Rectal smooth muscle tissue (tissue), 1 donor: ENCODE results near the gene CHGA.

Experiments
- H3K27ac ChIP-seq: one replicate; pipeline ENCODE4 v1.7.0; 2013; ENCODE audit warnings: low read depth, low read length, inconsistent platforms
- H3K27me3 ChIP-seq: one replicate; pipeline ENCODE4 v1.7.0; 2013; ENCODE audit warnings: low read length; ENCODE audit not compliant: control insufficient read depth, insufficient read depth
- H3K36me3 ChIP-seq: one replicate; pipeline ENCODE4 v1.7.0; 2013; ENCODE audit warnings: low read length; ENCODE audit not compliant: control insufficient read depth, insufficient read depth
- H3K4me1 ChIP-seq: one replicate; pipeline ENCODE4 v1.7.0; 2013; ENCODE audit warnings: low read length; ENCODE audit not compliant: control insufficient read depth, insufficient read depth
- H3K4me3 ChIP-seq: one replicate; pipeline ENCODE4 v1.7.0; 2013; ENCODE audit warnings: low read length
- H3K9ac ChIP-seq: one replicate; pipeline ENCODE4 v1.7.0; 2013; ENCODE audit warnings: low read length

CHGA gene

DNA sequence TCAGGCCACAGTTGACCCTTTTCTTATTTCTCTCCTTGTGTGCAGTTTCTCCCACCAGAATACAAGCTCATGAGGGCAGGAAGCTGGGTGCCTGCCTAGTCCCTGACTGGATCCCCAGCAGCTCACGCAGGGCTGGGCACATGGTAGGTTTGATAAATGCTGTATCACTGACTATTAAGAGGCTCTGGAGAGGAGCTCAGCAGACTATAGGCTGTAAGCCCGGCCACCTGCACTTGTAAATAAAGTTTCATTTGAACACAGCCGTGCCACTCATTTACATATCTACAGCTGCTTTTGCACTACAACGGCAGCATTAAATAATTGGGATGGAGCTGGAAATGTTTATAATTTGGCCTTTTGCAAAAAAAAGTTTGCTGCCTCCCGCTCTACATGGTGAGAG, 32.0 kb downstream of the CHGA start:
- Histone ChIP-seq H3K27ac (no peak overlapping the region), H3K36me3 (peaks cover 16% of the 10 kb centered on the region), H3K4me3 (no peak overlapping the region), H3K27me3 (no peaks in the 10 kb centered on the region), H3K9ac (no peak overlapping the region), H3K4me1 (peaks cover 2% of the 10 kb centered on the region)

DNA sequence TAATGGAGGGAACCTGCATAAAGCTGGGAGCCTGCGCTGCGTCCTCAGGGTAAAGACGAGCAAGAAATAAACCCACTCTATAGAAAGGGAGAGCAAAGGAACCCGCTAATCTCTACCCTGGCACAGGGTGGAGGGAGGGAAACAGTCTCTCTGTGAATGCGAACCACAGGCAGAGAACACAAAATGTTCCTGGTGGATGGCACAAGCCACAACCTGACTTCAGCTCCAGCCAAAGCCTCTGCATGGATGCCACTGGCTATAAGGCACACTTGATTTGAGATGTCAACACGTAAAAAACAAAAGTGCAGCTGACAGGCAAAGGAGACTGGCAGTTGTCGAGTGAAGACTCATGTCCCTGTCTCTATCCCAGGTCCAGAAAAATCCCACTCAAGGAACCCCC, 32.4 kb downstream of the CHGA start:
- Histone ChIP-seq H3K27me3 (no peaks in the 10 kb centered on the region), H3K4me1 (peaks cover 2% of the 10 kb centered on the region), H3K4me3 (no peak overlapping the region), H3K9ac (no peak overlapping the region), H3K27ac (no peak overlapping the region), H3K36me3 (peaks cover 12% of the 10 kb centered on the region)

DNA sequence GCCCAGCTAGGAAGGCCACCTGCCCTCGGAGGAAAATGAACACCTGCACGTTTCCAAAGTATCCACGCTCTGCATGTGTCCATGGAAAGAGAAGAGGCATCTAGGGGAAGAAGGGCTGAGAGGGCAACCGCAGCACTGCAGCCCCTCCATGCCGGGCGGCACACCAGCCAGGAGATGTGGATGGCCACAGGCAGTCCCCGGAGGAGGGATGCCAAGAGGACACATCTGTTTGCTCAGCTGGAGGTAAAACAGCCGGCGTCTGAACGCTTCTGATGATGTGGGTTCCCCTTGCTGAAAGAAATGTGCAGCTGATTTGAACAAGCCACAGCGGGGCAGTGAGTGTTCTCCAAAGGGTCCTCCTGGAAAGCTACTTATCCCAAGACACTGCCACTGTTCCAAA, 34.0 kb downstream of the CHGA start:
- H3K27ac ChIP-seq: no peak overlapping the region
- H3K4me1 ChIP-seq: peaks cover 2% of the 10 kb centered on the region
- H3K36me3 ChIP-seq: peaks cover 18% of the 10 kb centered on the region

DNA sequence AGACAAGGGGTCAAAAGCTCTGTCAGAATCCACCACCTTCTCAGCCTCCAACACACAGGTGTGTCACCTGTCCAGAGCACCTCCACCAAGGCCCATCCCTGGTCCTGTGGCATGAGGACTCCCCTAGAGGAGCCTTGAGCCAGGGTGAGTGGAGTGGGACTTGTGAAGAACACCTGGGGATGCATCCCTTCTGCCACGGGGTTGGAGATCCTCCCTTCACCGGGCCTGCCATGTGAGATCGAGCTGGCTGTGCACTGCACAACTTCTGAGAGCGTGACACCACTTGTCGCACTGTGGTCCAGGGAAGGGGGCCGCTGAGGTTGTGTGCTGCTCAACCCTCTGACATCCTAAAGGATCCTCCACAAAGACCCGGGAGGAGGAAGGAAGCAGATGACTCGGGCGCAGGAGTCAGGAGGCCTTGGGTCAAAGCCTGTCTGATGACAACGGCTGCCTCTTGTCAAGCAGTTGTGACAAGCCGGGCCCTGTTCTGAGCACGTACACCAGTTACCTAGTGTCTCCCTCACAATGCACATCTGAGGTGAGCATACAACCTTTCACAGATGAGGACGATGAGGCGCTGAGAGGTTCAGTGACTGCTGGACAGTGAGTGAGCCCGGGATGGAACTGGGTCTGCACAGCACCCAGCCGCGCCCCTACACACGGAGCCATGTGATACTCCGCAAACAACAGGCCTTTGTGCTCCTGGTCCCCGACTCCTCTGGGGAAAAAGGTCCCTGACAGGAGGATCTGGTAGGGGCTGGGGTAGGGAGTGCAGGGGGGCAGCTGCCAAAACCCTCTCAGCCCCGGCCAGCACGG, 35.6 kb downstream of the CHGA start:
- peaks cover 9% of the 10 kb centered on the region for H3K4me1 ChIP-seq
- H3K27me3 ChIP-seq: no peaks in the 10 kb centered on the region
- peaks cover 18% of the 10 kb centered on the region for H3K36me3 ChIP-seq
- no peak overlapping the region for H3K27ac ChIP-seq
- H3K9ac ChIP-seq: no peak overlapping the region
- no peak overlapping the region for H3K4me3 ChIP-seq

More for the DNA sequence above, 34.0 kb downstream of the CHGA start:
- no peaks in the 10 kb centered on the region for H3K27me3 ChIP-seq
- no peak overlapping the region for H3K9ac ChIP-seq
- H3K4me3 ChIP-seq: no peak overlapping the region

DNA sequence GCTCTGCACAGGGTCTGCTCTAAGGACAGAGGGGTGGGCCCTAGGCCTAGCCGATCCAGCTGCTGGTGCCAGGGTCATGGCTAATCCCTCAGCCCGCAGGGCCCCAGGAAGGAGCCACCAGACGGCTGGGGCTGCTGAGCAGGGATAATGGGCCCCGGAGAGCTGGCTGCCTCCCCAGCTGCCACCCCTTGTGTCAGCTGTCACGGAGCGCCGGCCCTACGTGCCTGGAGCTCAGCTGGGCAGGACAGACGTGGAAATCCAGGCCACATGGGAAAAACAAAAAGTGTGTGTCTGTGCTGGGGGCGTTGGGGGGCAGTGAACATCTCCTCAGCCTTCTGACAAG, 36.2 kb downstream of the CHGA start:
- Histone ChIP-seq H3K4me3 (no peak overlapping the region), H3K27me3 (no peaks in the 10 kb centered on the region), H3K9ac (no peak overlapping the region), H3K4me1 (peaks cover 11% of the 10 kb centered on the region), H3K27ac (no peak overlapping the region), H3K36me3 (peaks cover 18% of the 10 kb centered on the region)

DNA sequence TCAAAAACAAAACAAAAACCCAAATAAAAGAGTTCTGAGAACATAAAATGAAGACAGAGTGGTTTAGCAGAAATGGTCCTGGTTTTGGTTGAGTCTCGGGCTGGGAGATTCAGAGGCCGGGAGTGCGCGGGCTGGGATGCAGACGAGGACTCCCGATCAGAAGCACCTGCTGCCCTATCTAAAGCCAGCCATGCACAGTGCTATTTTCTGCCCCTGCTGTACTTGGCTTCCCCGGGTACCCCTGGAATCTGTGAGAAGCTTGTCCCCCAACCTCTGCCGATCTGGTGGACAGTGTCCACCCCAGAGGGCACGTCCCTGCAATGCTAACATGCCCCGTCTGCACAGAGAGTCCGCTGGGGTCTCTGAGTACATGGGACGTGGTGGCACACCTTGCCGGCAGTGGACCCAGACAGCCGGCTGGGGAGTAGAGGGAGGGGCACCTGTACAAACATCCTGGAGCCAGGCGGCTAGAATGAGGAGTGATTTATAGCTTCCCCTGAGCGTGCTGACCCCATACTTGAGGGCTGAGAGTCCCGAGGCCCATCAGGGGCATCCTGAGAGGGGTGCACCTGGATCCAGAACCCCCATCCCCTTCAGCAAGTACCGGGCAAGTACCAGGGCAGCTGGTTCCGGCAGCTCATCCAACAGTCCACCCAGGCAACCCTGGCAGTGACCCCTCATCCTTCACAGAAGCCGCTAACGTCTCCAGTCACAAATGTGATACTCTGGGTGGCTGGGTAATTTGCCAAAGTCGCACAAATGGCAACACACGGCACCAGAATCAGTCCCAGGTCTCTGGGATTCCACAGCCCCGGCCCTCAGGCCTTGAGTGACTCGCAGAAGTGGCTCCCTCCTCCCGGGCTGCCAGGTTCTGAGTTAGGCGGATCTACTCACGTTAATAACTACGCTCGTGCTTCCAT, 37.1 kb downstream of the CHGA start:
- no peak overlapping the region for H3K4me3 ChIP-seq
- no peaks in the 10 kb centered on the region for H3K27me3 ChIP-seq
- H3K4me1 ChIP-seq: peaks cover 18% of the 10 kb centered on the region
- H3K9ac ChIP-seq: no peak overlapping the region
- H3K27ac ChIP-seq: no peak overlapping the region
- H3K36me3 ChIP-seq: peaks cover 18% of the 10 kb centered on the region

DNA sequence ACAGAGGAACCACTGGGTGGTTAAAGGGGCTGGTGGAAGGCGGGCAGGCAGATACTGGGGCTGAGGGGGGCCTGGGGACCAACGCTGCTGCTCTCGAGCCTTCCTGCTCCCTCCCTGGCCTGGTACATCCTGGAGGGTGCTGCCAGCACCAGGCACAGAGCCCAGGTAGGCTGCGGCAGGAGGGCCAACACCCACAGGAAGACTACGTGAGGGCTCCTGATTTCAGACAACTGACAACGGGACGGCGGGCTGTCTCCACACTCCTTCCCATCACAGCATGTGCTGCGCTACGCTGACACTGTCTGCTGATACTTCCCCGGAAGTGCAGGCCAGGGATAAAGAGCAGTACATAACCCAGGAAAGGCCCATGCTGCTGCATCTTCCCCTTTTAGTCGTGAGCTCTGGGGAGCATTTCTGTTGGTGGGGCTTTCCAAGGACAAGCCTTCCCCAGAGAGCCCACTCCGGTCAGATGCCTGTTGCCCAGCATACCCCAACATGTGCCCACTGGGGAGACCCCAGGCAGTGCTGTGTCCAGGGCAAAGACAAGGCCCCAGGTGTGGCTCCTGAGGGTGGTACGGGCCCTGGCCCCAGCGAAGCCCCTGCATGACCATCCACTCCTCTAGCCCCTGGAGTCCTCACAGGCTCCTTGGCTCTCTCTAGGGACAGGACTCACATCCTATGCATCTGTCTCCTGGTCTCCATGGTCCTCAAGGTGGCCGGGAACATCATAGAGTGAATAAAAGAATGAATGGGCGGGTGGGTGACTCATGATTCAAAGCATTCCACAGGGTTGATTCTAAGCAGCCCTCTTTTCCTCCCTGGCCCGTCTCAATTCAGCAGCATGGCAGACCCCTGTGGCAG, 38.0 kb downstream of the CHGA start:
- H3K9ac ChIP-seq: no peak overlapping the region

DNA sequence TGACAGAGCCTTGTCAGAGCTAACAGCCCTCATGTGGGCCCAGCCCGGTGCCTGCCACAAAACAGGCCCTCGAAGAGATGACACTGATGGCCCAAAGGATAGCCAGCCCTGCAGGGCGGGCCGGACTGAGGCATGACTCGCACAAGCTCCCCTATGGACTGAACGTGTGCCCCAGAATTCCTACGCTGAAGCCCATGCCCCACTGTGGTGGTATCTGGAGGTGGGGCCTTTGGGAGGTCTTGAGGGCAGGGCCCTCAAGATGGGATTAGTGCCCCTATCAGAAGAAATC, 38.6 kb downstream of the CHGA start:
- H3K36me3 ChIP-seq: peaks cover 15% of the 10 kb centered on the region

More for the DNA sequence above, 38.0 kb downstream of the CHGA start:
- Histone ChIP-seq H3K4me1 (peaks cover 20% of the 10 kb centered on the region), H3K27ac (no peak overlapping the region), H3K27me3 (no peaks in the 10 kb centered on the region), H3K4me3 (no peak overlapping the region), H3K36me3 (peaks cover 15% of the 10 kb centered on the region)

DNA sequence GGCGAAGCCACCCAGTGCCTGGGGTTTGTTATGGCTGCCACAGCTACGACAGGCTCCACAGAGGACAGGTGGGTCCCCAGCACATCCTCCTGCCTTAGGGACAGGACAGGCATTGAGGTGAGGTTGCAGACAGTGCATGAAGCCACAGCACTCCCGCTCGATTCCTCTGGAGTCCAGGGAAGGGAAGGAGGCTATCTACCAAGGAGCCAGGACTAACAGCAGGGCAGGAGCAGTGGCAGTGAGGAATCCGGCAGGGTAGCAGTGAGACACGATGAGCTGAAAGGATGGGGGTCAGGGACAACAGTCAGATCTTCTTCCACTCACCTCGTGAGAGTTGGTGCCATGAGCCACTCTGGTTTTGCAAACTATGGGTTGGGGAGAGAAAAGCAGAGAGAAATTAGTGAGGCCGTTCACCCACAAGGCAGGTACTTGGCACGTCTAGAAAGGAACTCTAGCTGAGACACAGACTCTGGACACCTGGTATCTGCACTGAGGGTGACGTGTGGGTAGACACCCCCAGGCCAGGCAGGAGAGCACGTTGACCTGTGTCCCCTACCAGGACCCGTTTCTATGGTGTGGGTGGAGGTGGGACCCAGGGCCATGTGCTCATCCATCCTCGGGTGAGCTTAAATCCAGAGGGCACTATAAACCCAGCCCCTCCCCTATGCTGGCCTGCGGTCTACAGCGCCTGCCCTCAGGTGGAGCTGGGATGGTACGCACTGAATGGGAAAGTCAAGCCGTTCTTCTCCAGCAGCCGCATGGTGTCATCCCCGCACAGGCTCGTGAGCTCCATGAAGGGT, 39.3 kb downstream of the CHGA start:
- no peaks in the 10 kb centered on the region for H3K27me3 ChIP-seq
- peaks cover 20% of the 10 kb centered on the region for H3K4me1 ChIP-seq
- no peak overlapping the region for H3K27ac ChIP-seq
- H3K9ac ChIP-seq: no peak overlapping the region
- peaks cover 14% of the 10 kb centered on the region for H3K36me3 ChIP-seq
- H3K4me3 ChIP-seq: no peak overlapping the region

More for the DNA sequence above, 38.6 kb downstream of the CHGA start:
- H3K27ac ChIP-seq: no peak overlapping the region
- no peak overlapping the region for H3K9ac ChIP-seq
- no peaks in the 10 kb centered on the region for H3K27me3 ChIP-seq
- no peak overlapping the region for H3K4me3 ChIP-seq
- H3K4me1 ChIP-seq: peaks cover 20% of the 10 kb centered on the region

DNA sequence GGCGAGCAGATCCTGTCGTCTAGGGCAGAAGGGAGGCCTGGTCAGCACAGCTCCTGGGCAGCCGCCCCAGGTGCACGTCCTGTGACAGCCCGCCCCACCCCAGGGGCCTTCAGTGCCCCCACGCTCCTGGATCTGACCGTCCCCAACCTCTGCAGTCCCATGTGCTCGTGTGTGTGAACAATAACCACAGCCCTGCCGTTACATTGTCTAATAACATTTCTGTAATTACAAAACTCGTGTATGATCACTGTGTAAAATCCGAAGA, 39.8 kb downstream of the CHGA start:
- Histone ChIP-seq H3K4me3 (no peak overlapping the region), H3K9ac (no peak overlapping the region), H3K27ac (no peak overlapping the region), H3K27me3 (no peaks in the 10 kb centered on the region), H3K36me3 (peaks cover 9% of the 10 kb centered on the region), H3K4me1 (peaks cover 20% of the 10 kb centered on the region)

DNA sequence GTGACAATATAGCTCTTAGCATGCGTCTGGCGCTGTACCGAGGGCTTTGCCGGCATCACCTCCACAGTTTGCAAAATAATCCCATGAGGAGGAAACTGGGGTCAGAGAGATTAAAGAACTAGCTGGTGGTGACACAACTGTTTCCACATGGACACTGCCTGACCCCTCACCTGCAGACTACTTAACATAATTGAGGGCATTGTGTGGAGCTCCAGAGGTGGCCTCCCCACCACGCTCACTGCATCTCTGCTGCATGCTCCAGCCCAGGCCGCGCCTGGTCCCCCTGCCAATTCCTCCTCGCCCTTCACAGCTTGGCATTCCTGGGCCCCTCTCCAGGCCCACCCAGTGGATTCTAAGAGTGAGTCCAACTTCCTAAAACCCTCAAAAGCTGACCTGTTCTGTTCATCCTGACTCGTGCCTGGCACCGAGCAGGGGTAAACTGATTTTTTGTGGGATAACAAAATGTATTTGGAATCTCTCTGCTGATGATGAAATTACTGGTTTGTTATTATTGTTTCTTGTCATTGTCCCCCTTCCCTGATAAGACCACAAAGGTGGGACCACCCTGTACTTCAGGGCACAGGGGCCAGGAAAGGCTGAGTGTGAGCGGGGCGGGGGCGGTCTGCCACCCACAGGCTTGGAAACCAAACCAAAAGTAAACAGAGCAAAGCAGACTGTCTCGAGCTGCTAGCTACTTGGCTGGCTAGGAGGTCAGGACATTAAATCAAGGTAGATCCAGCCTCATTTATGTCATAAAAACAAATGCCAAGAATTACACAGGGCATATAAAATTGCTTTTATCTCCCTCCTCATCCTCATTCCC, 40.6 kb downstream of the CHGA start:
- H3K36me3 ChIP-seq: peaks cover 9% of the 10 kb centered on the region
- no peak overlapping the region for H3K4me3 ChIP-seq
- peak overlapping the region; percentile 75 for H3K27ac ChIP-seq
- H3K4me1 ChIP-seq: peaks cover 20% of the 10 kb centered on the region
- no peaks in the 10 kb centered on the region for H3K27me3 ChIP-seq
- no peak overlapping the region for H3K9ac ChIP-seq
